AG08395 (cell line): ENCODE measurements around the gene TMEM106C.

ENCODE experiments used
- DNase-seq: peaks from one replicate; pipeline ENCODE4 v3.0.0; 2012; ENCODE audit warnings: mixed read lengths, low spot score

The TMEM106C gene

DNA sequence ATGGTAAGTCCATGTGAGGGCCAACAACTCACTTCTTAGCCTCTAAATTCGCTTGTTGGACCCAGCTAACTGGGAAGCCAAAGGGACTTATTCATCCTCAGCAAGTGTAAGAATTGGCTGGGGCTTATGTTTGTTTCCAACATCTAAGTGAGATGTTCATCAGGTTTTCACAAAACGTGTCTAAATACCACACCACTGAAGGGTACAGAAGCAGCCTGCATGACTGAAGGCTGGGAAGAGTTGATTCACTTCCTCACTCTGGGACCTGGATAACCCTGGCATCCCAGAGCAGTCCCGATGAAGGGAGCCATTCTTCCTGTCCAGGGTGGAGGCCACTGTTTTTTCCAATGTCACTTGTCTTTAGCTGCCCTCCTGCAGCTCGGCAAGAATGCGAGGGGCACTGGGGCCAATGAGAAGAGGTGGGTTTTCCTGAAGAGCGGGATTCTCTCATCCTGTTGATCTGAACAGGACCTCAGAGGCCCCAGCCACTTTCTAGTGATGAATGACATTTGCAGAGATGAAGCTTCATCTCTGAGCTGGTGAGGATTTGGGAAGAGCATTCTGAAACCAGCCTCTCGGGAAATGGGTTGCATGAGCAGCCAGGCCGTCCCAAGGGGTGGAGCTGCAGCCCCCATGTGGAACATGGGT lies 53.1 kb downstream of the TMEM106C start:
- DNase-seq = no peak

DNA sequence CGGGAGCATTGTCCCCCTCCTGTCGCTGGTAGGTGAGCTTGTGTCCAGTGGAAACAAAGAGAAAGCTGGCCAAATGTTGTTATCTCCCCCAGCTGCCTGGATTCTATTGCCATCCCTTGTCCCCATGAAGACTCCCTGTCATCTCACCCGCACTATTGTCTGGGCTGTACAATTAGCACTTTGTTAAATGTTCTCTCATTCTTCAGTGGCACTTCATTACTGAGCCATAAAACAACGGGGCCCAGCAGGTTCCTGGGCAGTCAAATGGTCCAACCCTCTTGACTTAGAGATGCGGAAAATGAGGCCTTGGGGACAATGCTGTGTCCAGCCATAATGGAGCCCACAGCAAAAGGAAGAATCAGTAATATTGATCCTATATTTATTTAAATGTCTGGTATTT lies 54.1 kb downstream of the TMEM106C start:
- DNase-seq = no peak

DNA sequence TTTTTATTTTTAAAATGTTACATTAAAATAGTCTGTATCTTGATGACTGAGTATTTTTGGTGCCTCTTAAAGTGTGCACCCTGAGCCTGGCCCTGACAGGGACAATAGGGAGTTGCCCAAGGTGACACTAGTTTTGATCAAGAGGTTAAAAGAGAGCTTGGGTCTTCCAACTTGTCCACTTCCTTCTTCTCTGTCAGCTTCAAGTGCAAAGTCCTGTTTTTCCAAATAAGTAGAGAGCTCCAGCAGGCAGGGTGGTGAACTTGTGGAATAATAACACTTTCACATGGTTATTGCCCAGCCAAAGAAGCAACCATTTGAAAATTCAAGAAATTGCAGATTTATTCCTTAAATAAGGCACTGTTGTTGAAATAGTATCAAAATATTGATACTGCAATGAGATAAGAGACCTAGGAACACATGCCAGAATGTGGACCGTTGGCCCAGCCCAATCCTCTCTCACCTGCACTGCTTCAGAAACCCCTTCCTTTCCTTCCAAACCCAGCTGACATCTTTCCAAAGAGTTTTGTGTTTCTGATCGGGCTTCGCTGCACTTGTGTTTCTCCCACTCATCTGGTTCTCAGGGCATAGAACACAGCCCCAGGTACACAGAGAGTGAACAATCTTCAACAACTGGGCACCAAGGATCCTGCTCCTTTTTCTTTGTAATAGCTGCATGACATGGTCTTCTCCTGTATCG lies 54.7 kb downstream of the TMEM106C start:
- DNase-seq = no peak
